Measurements from ENCODE around the gene OTUD5. TPM values are rescaled to one million over a fixed set of nuclear protein-coding genes. Genes with fewer than 3 reads are reported as not detected.
"Not testable (repeated sequence)": the region's sequence is repeated elsewhere in the genome, so short reads cannot be mapped to it uniquely, and the experiment has no call there.

Gene OTUD5, protein sequence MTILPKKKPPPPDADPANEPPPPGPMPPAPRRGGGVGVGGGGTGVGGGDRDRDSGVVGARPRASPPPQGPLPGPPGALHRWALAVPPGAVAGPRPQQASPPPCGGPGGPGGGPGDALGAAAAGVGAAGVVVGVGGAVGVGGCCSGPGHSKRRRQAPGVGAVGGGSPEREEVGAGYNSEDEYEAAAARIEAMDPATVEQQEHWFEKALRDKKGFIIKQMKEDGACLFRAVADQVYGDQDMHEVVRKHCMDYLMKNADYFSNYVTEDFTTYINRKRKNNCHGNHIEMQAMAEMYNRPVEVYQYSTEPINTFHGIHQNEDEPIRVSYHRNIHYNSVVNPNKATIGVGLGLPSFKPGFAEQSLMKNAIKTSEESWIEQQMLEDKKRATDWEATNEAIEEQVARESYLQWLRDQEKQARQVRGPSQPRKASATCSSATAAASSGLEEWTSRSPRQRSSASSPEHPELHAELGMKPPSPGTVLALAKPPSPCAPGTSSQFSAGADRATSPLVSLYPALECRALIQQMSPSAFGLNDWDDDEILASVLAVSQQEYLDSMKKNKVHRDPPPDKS
- total RNA-seq (2014; rRNA removed; shearing (Covaris generic)) = 30.0 and 31.7 TPM in 2 replicates
- 43.1 and 47.8 TPM in 2 replicates for polyA plus RNA-seq (2015; cell fraction: cytosol; rRNA removed)
- polyA plus RNA-seq (2015; cell fraction: nucleus; rRNA removed) = 92.3 and 101 TPM in 2 replicates

- no peak for DNase-seq (ENCODE audit: low read depth)
Measured at GRCh38 chrX:48957477-48957826, at the start of gene OTUD5. TSS of gene OTUD5 (minus strand) at chrX:48957607. CDS start at chrX:48957570, 37 bp downstream.

DNA sequence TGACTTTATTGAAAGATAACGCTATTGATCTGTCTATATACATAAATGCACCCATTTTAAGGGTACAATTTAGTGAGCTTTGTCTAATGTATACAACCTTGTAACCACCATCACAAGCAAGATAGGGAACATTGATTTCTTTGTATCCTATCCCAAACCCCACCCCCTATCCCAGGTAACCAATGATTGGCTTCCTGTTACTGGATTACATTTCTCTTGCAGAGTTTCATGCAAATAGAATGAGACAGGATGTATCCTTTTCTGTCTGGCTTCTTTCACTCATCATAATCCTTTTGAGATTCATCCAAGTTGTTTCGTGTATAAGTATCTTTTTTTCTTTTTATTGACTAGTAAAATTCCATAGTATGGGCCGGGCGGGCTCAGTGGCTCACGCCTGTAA is 46.3 kb upstream of the OTUD5 start:
- no peak for DNase-seq (ENCODE audit: low read depth)

- peak; percentile 73 for DNase-seq (ENCODE audit: low read depth)
Measured at GRCh38 chrX:49002091-49002935, 44.9 kb upstream of the OTUD5 start, which contains the start of gene GRIPAP1. TSS of gene GRIPAP1 (minus strand) at chrX:49002264. CDS start at chrX:49002229, 35 bp downstream.

DNA sequence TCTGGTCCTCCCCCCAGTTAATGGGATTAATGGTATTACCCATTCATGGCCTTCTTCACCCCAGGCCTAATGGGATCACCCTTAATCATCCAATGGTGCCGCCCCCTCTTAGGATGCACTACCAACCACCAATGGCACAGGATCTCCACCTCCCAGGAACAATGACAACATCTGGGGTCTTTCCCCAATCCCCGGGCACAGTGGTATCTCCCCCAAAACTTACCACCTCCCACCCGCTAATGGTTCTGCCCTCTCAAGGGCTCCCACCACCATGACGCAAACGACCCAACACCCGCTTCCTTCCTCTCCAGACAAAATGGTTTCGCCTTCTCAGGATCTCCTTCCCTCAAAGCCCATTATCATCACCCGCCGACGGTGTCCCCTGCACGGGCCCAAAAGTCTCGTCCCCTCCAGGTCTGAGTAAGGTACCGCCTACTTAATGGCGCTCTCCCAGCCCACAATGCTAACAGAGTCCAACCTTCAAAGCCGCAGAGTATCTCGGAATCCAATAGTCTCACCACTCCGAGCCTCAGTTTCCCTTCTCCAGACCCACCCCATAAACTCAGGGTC is 44.2 kb upstream of the OTUD5 start:
- DNase-seq (ENCODE audit: low read depth) = peak; percentile 9

DNA sequence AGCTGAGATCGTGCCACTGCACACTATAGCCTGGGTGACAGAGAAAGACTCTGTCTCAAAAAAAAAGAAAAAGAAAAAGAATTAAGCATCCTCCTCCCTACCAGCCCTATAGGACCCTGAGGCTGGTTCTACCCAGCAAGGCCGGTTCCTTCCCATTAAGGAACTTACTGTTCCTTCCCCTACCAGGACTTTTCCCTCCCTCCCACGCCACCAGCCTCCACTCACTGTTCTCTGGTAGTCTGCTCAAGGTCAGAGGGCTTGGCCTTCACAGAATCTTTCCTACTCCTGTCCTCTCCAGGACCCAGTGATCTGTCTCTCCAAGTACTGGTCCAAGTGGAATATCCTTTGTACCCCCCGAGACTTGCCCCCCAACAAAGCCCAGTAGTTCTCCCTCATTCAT is 43.2 kb upstream of the OTUD5 start:
- DNase-seq (ENCODE audit: low read depth) = no peak

DNA sequence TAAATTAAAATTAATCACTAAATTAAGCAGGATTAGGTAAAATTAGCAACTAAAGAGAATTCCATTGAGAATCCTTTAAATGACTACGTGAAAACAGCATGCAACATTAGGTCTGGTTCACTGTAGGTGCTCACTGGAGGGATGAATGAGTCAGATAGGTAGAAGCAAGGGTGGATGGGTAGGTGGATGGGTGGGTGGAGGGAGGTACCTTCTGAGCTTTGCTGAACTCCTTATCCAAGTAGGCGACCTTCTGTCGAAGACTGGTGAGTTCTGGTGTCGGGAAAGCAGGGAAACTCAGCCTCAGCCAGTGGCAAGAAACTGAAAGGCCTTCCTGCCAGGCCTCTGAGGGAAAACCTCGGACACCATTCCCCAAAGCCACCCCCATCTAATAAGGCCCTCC is 41.6 kb upstream of the OTUD5 start:
- no peak for DNase-seq (ENCODE audit: low read depth)

GRCh38 chrX:48998391-48998790 is 41.0 kb upstream of the OTUD5 start:
- DNase-seq (ENCODE audit: low read depth) = no peak

- no peak for DNase-seq (ENCODE audit: low read depth)
Measured at GRCh38 chrX:48997865-48998264, 40.5 kb upstream of the OTUD5 start.

- no peak for DNase-seq (ENCODE audit: low read depth)
Measured at GRCh38 chrX:48997455-48997854, 40.0 kb upstream of the OTUD5 start.

DNA sequence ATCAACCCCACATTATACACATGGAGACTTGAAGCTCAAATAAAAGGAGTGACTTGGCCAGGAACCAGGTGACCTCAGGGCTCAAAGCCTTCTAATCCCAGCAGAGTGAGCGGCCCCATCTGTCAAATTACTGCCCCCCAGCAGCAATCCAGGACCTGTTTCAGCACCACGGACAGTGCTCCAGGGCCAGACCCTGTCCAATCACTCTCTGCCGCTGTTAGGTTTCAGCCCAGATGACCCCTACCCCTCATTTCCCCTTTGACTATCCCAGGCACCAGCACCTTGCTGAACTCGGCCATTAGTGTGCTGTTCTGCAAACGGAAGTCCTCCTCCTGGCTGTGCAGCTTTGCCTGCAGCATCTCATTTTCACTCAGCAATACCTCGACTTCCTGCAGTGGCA is 39.6 kb upstream of the OTUD5 start:
- DNase-seq (ENCODE audit: low read depth) = no peak

DNA sequence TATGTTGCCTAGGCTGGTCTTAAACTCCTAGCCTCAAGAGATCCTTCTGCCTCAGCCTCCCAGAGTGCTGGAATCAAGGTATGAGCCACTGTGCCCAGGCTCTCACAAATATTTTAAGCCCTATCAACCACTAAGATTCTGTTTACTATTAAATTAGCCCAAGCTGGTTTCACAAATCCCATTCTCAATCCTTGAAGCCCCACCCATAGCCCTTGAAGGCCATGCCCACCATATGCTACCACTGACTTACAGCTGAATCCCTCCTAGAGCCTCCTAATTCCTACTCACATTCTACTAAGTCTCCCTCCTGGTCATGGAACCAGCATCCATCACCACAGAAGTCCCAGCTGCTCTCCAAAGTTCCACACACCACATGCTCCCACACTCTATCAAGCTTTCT is 34.9 kb upstream of the OTUD5 start:
- no peak for DNase-seq (ENCODE audit: low read depth)

DNA sequence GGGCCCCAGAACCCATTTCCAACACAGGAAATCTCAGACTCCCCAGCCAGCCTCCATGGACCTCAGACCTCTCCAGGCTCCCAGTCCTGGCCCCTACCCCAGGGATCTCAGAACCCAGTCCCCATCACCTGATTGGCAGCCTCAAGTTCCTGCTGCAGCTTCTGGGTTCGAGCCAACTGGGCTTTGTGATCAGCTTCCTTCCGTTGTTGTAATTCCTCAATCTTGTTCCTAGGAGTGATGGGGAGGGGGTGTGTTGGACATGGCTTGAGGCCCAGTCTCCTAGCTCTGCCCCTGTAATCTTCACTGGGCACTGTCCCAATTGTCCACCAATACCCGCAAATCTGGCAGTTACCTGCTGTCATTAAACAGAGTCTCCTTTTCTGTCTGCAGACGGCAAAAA is 32.1 kb upstream of the OTUD5 start:
- no peak for DNase-seq (ENCODE audit: low read depth)

- DNase-seq (ENCODE audit: low read depth) = no peak
Measured at GRCh38 chrX:48983896-48984295, 26.5 kb upstream of the OTUD5 start.

GRCh38 chrX:48983081-48983480 is 25.7 kb upstream of the OTUD5 start:
- no peak for DNase-seq (ENCODE audit: low read depth)

GRCh38 chrX:48981178-48981577 is 23.8 kb upstream of the OTUD5 start:
- no peak for DNase-seq (ENCODE audit: low read depth)

DNA sequence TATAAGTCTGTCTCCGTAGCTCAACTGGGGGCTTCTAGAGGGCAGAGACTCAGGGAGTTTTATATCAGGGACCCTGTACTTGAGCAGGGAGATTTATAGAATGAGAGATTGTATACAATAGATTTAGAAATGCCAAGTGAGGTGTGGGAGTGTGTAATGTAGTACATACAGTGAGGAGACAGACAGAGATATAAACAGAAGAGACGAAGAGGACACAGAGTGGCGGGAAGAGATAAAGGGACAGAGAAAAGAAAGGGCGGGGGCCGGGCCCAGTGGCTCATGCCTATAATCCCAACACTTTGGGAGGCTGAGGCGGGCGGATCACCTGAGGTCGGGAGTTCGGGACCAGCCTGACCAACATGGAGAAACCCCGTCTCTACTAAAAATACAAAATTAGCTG is 22.9 kb upstream of the OTUD5 start:
- not testable (repeated sequence) for DNase-seq (ENCODE audit: low read depth)

- no peak for DNase-seq (ENCODE audit: low read depth)
Measured at GRCh38 chrX:48978226-48978625, 20.8 kb upstream of the OTUD5 start.

- no peak for DNase-seq (ENCODE audit: low read depth)
Measured at GRCh38 chrX:48976086-48976485, 18.7 kb upstream of the OTUD5 start.

GRCh38 chrX:48975541-48975940 is 18.1 kb upstream of the OTUD5 start:
- no peak for DNase-seq (ENCODE audit: low read depth)

GRCh38 chrX:48975041-48975440 is 17.6 kb upstream of the OTUD5 start:
- no peak for DNase-seq (ENCODE audit: low read depth)

DNA sequence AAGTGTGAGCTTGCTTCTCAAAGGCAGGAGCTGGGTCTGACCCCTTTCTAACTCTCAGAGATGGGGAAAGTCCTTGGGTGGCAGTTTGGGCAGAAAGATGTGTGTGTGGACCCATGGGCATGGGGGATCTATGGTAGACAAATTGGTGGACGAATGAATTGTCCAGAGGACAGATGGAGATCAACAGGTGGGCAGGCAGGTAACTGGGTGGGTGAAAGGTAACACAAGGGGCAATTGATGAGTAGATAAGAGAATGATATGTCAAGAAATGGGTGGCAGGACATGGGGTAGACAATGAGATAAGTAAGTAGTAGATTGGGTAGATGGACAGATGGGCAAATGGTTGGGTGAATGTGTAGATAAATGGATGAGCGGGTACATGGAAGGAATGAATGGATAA is 17.2 kb upstream of the OTUD5 start:
- DNase-seq (ENCODE audit: low read depth) = no peak

DNA sequence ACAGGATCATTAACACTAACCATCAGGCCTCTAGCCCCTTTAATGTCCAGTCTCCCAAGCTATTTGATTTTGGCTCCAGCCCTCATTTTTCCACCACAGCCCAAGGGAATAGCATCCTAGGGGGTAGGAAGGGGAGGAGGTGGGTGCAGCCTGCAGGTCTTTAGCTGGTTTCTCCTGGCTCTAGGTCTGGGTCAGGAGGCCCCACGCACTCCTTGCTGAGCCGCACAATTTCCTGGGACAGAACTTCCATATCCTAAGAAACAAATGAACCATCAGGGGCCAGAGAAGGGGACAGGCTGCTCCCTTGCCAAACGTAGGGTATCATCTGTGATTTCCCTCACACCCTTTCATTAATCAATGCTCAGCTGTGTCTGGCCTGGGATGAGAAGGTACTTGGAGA is 16.6 kb upstream of the OTUD5 start:
- DNase-seq (ENCODE audit: low read depth) = no peak
